Thoracic aorta (tissue), 2 donors: ENCODE data around the gene DZIP1L. TPM values are rescaled to one million over a fixed set of nuclear protein-coding genes. Genes with fewer than 3 reads are reported as not detected.

Source experiments
- ATAC-seq: fragments of 150-250 bp; one replicate; pipeline ENCODE4 v1.8.0; 2017; ENCODE audit warnings: low read depth; ENCODE audit not compliant: insufficient number of reproducible peaks, low FRiP score
- DNase-seq: peaks from one replicate; pipeline ENCODE4 v3.0.0-alpha.2; 2020; ENCODE audit warnings: low spot score
- H3K27ac ChIP-seq, 2 donors: fragments of 200-600 bp; sonication (generic); 1 replicate in 1 of 2; 2 replicates in 1 of 2; pipeline ENCODE4 v1.5.1; 2016; ENCODE audit warnings: mild to moderate bottlenecking in 2 of 2, moderate library complexity in 2 of 2
- H3K27me3 ChIP-seq: fragments of 200-600 bp; sonication (generic); replicated peaks from 2 replicates; pipeline ENCODE4 v1.6.0; 2016; ENCODE audit warnings: mild to moderate bottlenecking; ENCODE audit not compliant: insufficient read depth
- H3K36me3 ChIP-seq: fragments of 200-600 bp; sonication (generic); one replicate; pipeline ENCODE4 v1.5.1; 2016
- H3K4me1 ChIP-seq, 2 donors: fragments of 200-600 bp; sonication (generic); 1 replicate in 1 of 2; 2 replicates in 1 of 2; pipeline versions ENCODE4 v1.5.1 to v1.6.0; 2016; ENCODE audit warnings: low read depth in 2 of 2, mild to moderate bottlenecking in 1 of 2; ENCODE audit not compliant: control insufficient read depth in 1 of 2
- H3K4me3 ChIP-seq: fragments of 200-600 bp; sonication (generic); 2 replicates; pipeline ENCODE4 v1.5.1; 2016; ENCODE audit warnings: mild to moderate bottlenecking
- H3K9me3 ChIP-seq: fragments of 200-600 bp; sonication (generic); 2 replicates; pipeline ENCODE4 v1.5.1; 2016
- total RNA-seq, 2 donors: library from RNA; depleted of rRNA; stranded (reverse); fragments of >200 nt; gene quantifications; one replicate each; pipeline versions ENCODE4 v1.1.0 to v1.2.3, GENCODE V29; 2016
- TF ChIP-seq, protein P1 (sequence below): fragments of 200-600 bp; sonication (generic); IDR thresholded peaks from one replicate; pipeline ENCODE4 v1.5.1; 2019; ENCODE audit warnings: antibody characterized with exemption

DZIP1L gene
- total RNA-seq, 2 donors from 2014 or later: 61.1 to 110 TPM

DNA sequence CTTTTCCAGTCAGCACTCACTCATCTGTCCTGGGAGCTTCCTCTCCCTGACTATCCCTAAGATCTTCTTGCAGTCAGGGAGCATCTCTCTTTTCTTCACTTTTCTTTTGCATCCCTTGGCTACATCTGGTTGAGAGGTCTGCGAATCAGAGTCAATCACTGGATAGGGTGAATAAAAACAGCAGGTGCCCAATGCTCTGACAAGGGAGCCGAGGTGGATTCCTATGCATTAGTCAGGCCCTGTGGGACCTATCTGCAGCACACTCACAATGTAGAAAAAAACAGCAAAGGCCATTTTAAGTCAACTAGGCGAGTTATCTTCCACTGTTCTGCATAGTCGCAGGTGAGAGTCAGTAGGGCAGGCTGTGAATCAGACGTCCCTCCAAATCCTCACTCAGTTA lies 35.5 kb downstream of the DZIP1L start:
- H3K36me3 ChIP-seq: peaks cover 40% of the 10 kb centered on the region
- no peak overlapping the region for H3K27ac ChIP-seq
- no peak for DNase-seq

DNA sequence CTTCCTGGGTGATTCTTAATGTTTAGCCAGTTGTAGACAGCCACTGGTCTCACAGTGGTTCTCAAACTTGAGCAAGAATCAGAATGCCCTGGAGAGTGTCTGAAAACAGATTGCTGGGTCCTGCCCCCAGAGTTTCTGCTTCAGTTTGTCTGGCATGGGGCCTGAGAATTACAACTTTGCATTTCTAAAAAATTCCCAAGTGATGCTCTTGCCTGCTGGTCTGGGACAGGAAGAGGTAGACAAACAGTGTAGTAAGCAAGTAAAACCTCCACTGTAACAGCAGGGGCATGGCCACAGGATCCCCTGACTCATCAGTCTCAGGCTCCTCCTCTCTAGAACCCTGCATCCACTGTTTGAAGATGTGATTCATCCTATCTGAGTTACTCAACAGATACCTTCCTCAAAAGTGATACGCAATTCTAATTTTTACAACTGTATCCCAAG lies 36.5 kb downstream of the DZIP1L start:
- no peaks in the 10 kb centered on the region for H3K27me3 ChIP-seq
- H3K36me3 ChIP-seq: peaks cover 36% of the 10 kb centered on the region
- TF ChIP-seq, protein P1, sequence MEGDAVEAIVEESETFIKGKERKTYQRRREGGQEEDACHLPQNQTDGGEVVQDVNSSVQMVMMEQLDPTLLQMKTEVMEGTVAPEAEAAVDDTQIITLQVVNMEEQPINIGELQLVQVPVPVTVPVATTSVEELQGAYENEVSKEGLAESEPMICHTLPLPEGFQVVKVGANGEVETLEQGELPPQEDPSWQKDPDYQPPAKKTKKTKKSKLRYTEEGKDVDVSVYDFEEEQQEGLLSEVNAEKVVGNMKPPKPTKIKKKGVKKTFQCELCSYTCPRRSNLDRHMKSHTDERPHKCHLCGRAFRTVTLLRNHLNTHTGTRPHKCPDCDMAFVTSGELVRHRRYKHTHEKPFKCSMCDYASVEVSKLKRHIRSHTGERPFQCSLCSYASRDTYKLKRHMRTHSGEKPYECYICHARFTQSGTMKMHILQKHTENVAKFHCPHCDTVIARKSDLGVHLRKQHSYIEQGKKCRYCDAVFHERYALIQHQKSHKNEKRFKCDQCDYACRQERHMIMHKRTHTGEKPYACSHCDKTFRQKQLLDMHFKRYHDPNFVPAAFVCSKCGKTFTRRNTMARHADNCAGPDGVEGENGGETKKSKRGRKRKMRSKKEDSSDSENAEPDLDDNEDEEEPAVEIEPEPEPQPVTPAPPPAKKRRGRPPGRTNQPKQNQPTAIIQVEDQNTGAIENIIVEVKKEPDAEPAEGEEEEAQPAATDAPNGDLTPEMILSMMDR: no peak
- DNase-seq (no peak), ATAC-seq (no peak)
- H3K9me3 ChIP-seq: no peaks in the 10 kb centered on the region
- H3K4me1 ChIP-seq: no peaks in the 10 kb centered on the region
- no peak overlapping the region for H3K27ac ChIP-seq
- H3K4me3 ChIP-seq: no peak overlapping the region

More for the DNA sequence above, 35.5 kb downstream of the DZIP1L start:
- TF ChIP-seq, protein P1: no peak
- Histone ChIP-seq H3K4me3 (no peak overlapping the region), H3K27me3 (no peaks in the 10 kb centered on the region), H3K9me3 (no peaks in the 10 kb centered on the region), H3K4me1 (no peaks in the 10 kb centered on the region)
- ATAC-seq: no peak

- DNase-seq: no peak
- no peaks in the 10 kb centered on the region for H3K4me1 ChIP-seq
- peaks cover 36% of the 10 kb centered on the region for H3K36me3 ChIP-seq
- TF ChIP-seq, protein P1: no peak
- no peaks in the 10 kb centered on the region for H3K27me3 ChIP-seq
- no peak overlapping the region for H3K27ac ChIP-seq
- no peak overlapping the region for H3K4me3 ChIP-seq
- no peak for ATAC-seq
- no peaks in the 10 kb centered on the region for H3K9me3 ChIP-seq
These were observed 37.3 kb downstream of the DZIP1L start for GRCh38 chr3:138078096-138078495.

GRCh38 chr3:138072796-138073195 lies 42.6 kb downstream of the DZIP1L start:
- DNase-seq (no peak), ATAC-seq (no peak)
- TF ChIP-seq, protein P1: no peak
- Histone ChIP-seq H3K36me3 (peaks cover 35% of the 10 kb centered on the region), H3K4me1 (no peaks in the 10 kb centered on the region), H3K27me3 (no peaks in the 10 kb centered on the region), H3K27ac (no peak overlapping the region), H3K4me3 (no peak overlapping the region), H3K9me3 (no peaks in the 10 kb centered on the region)

DNA sequence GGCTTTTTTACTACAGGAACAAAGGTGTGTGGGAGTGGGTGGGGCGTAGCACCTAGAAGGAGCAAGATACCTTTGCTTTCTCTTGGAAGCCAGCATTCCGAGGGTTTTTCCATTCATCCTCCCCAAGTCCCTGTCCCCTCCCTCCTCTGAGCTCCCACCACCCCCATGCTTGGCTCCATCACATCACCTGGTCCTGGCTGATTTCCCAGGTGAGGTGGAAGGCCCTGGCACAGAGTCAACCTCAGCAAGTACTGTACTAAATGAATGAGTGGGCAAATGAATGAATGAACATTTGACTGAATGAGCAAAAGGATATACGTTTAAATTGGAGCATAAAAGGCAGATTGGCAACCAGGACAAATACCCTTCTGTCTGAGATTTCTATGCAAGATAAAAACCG lies 45.4 kb downstream of the DZIP1L start:
- Histone ChIP-seq H3K27me3 (no peaks in the 10 kb centered on the region), H3K36me3 (peaks cover 47% of the 10 kb centered on the region), H3K9me3 (no peaks in the 10 kb centered on the region), H3K4me3 (no peak overlapping the region), H3K4me1 (no peaks in the 10 kb centered on the region), H3K27ac (no peak overlapping the region)
- TF ChIP-seq, protein P1: no peak
- ATAC-seq (no peak), DNase-seq (no peak)
